Measurements from ENCODE around the gene DDTL. TPM values are rescaled to one million over a fixed set of nuclear protein-coding genes. Genes with fewer than 3 reads are reported as not detected.
"Not testable (repeated sequence)": the region's sequence is repeated elsewhere in the genome, so short reads cannot be mapped to it uniquely, and the experiment has no call there.

DDTL gene
- total RNA-seq, 2 donors from 2014 or later, result 2.4 to 3.5 TPM

DNA sequence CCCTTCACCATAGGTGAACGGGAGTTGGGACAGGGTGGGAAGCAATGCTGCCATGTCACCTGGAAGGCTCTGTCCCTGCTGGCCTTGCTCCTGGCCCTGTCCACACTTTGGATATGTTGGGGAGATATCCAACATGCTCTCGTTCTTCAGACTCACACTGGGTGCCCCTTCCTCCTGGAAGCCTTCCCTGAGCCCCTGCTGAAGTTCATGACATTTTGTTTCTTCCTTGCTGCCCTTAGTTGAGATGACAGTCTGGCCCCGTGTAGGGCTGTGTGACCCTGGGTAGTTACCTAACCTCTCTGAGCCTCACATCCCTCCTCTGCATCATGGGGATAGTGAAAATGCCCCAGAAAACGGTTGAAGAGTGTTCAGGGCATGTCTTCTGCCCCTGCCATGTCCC lies 13.2 kb upstream of the DDTL start:
- H3K4me3 Mint-ChIP-seq; ATAC-seq; H3K36me3 Mint-ChIP-seq (ENCODE audit: low read depth); DNase-seq; H3K27ac Mint-ChIP-seq; H3K27me3 Mint-ChIP-seq; H3K9me3 ChIP-seq (ENCODE audit: control insufficient read depth, low read length, poor library complexity, severe bottlenecking): not testable (repeated sequence)
- peaks cover 13% of the 10 kb centered on the region for H3K4me1 Mint-ChIP-seq

DNA sequence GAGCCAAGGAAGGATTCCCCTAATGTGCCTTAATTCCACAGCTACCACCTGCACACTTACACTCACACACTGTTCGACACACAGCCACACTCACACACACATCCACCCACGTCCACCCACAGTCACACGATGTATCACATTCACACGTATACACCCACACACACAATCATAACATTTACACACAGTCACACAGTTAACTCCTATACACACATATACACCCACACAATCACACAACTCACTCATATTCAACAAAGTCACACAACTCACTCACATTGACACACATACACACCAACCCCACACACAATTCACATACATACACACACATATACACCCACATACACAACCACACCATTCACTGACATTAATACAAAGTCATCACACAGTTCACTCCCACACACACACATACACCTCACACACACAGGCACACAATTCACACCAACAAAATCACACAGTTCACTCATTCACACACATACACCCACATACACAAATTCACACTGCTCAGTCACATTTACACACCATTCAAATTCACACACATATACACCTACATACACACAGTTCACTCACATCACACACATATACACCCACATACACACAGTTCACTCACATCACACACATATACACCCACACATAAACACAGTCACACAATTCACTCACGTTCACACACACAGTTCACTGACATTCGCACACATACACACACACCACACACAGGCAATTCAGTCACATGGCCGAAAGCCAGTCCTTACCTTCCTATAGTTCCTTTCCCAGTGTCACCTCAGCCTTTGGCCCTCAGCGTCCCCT lies 12.3 kb upstream of the DDTL start:
- ATAC-seq; H3K36me3 Mint-ChIP-seq (ENCODE audit: low read depth); H3K27me3 Mint-ChIP-seq; H3K27ac Mint-ChIP-seq; H3K4me3 Mint-ChIP-seq; H3K9me3 ChIP-seq (ENCODE audit: control insufficient read depth, low read length, poor library complexity, severe bottlenecking); DNase-seq: not testable (repeated sequence)
- H3K4me1 Mint-ChIP-seq, result peaks cover 13% of the 10 kb centered on the region

DNA sequence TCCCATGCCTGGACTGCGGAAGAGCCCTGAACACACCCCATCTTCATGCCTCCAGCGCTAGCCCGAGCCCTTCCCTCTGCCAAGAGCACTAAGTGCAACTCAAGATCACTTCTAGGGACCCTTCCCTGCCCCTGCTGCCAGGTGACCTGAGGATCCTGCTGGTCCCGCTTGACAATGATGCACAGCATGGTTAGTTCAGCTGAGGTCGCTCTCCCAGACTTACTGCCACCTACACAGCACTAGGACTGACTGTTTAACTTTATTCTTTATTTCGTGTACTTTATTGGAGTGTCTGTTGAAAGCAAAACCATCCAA lies 11.7 kb upstream of the DDTL start:
- not testable (repeated sequence) for H3K4me3 Mint-ChIP-seq; ATAC-seq; H3K27ac Mint-ChIP-seq; H3K36me3 Mint-ChIP-seq (ENCODE audit: low read depth); H3K27me3 Mint-ChIP-seq; H3K9me3 ChIP-seq (ENCODE audit: control insufficient read depth, low read length, poor library complexity, severe bottlenecking); DNase-seq
- H3K4me1 Mint-ChIP-seq, result peaks cover 13% of the 10 kb centered on the region

DNA sequence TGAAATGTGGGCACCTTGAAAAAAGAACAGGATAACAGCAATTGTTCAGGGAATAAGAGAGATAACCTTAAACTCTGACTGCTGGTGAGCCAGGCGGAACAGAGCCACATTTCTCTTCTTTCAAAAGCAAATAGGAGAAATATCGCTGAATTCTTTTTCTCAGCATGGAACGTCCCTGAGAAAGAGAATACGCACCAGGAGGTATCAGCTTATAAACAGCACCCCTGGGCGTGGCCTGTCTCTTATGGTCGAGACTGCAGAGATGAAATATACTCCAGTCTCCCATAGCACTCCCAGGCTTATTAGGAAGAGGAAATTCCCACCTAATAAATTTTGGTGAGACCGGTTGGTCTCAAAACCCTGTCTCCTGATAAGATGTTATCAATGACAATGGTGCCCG lies 10.8 kb upstream of the DDTL start:
- H3K9me3 ChIP-seq (ENCODE audit: control insufficient read depth, low read length, poor library complexity, severe bottlenecking); H3K4me3 Mint-ChIP-seq; H3K36me3 Mint-ChIP-seq (ENCODE audit: low read depth); DNase-seq; H3K27ac Mint-ChIP-seq; H3K27me3 Mint-ChIP-seq; ATAC-seq: not testable (repeated sequence)
- peaks cover 13% of the 10 kb centered on the region for H3K4me1 Mint-ChIP-seq

DNA sequence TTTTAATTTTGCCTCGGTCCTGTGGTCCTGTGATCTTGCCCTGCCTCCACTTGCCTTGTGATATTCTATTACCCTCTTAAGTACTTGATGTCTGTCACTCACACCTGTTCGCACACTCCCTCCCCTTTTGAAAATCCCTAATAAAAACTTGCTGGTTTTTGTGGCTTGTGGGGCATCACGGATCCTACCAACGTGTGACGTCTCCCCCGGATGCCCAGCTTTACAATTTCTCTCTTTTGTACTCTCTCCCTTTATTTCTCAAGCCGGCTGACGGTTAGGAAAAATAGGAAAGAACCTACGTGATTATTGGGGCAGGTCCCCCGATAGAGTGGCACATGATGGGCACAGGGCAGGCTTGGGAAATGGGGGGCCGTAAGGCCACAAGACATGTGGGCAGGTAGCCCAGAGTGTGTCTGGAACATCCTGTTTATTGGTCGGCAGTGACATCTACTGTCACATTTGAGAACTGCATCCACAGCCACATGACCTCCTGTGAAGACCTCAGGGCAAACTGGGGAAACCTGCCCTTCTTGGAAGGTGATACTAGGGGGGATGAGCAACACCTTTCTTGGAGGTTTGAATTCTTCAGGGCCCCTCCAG lies 10.3 kb upstream of the DDTL start:
- not testable (repeated sequence) for H3K27me3 Mint-ChIP-seq; H3K36me3 Mint-ChIP-seq (ENCODE audit: low read depth); H3K4me3 Mint-ChIP-seq; H3K9me3 ChIP-seq (ENCODE audit: control insufficient read depth, low read length, poor library complexity, severe bottlenecking); H3K27ac Mint-ChIP-seq
- DNase-seq (peak; percentile 40 to 74 (median 57)), ATAC-seq (peak; percentile 91)
- peaks cover 13% of the 10 kb centered on the region for H3K4me1 Mint-ChIP-seq

DNA sequence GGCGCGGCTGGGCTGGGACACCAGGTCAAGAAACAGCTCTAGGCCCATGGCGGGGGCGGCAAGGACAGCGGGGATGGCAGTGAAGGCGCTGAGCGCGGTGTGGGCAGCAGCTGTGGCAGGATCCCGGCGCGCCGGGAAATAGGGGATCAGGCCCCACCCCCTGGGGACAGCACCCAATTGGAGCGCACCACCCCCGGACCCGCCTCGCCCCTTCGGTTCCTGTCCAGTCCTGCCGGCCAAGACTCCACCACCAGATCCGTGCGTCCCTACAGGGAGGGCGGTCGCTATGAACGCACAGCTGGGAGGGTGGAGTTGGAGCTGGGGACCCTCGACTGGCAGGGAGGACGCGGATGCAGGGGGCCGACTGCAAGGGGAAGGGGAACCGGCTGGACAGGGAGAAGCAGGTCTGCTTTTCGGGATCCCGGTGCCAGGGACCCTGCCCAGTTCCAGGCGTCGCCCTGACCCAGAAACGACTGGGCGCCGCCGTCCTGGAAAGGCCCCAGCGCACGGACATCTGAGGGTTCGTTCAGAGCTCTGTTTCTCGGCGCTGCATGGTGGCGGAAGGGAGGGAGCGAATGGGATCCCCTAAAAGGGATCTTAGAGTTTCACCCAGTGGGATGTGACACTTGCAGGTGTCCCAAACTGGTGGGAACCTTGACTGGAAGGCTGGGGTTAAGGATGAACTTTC lies 5.5 kb upstream of the DDTL start, which contains the start of gene GSTT2B:
GSTT2B (minus strand) TSS at position 112 of the 688 bp plus-strand sequence; CDS start at position 48, 64 bp downstream.
- not testable (repeated sequence) for H3K9me3 ChIP-seq (ENCODE audit: control insufficient read depth, low read length, poor library complexity, severe bottlenecking); H3K4me1 Mint-ChIP-seq; H3K27ac Mint-ChIP-seq; DNase-seq; H3K4me3 Mint-ChIP-seq; ATAC-seq; H3K36me3 Mint-ChIP-seq (ENCODE audit: low read depth); H3K27me3 Mint-ChIP-seq

DNA sequence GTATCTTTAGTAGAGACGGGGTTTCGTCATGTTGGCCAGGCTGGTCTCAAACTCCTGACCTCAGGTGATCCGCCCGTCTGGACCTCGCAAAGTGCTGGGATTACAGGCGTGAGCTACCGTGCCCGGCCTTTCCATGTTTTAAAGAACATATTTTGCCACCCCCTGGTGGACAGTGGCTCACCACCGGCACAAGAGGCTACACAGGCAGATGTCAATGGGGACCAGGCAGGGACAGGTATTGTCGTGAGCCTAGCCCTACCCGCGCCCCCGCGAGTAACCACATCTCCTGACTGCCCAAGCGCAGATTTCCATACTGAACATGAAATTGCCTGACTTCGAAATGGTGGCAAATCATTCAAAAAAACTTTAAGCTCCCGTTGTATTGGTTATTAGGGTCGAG lies 594 bp upstream of the DDTL start:
- H3K9me3 ChIP-seq (ENCODE audit: control insufficient read depth, low read length, poor library complexity, severe bottlenecking); H3K27ac Mint-ChIP-seq; H3K4me3 Mint-ChIP-seq; H3K27me3 Mint-ChIP-seq; DNase-seq: not testable (repeated sequence)
- Mint-ChIP-seq H3K4me1 (peaks cover 14% of the 10 kb centered on the region), H3K36me3 (ENCODE audit: low read depth) (peaks cover 13% of the 10 kb centered on the region)
- ATAC-seq, result peak; percentile 28

DNA sequence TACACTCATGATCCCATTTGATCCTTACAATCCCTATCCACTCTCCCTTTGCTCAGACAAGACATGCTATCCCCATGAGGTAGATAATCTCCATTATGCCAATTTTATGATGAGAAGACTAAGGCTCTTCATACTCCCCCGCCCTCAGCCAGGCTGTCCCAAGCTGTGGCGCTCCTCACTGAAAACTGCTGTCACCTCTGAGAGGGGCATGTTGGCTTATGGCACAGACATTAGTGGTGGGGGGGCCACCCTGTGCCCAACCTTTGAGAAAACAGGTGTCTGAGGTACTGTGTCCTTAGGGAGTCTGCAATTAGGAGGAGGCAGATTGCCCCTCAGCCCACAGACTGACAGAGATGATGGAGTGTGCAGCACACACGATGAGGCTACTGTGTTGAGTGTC lies 2.4 kb downstream of the DDTL start:
- H3K4me3 Mint-ChIP-seq, result no peak overlapping the region
- H3K27ac Mint-ChIP-seq, result peak overlapping the region; percentile 83
- H3K36me3 Mint-ChIP-seq (ENCODE audit: low read depth), result peaks cover 13% of the 10 kb centered on the region
- H3K27me3 Mint-ChIP-seq, result no peaks in the 10 kb centered on the region
- no peaks in the 10 kb centered on the region for H3K9me3 ChIP-seq (ENCODE audit: control insufficient read depth, low read length, poor library complexity, severe bottlenecking)
- peaks cover 14% of the 10 kb centered on the region for H3K4me1 Mint-ChIP-seq
- ATAC-seq (no peak), DNase-seq (no peak)

DNA sequence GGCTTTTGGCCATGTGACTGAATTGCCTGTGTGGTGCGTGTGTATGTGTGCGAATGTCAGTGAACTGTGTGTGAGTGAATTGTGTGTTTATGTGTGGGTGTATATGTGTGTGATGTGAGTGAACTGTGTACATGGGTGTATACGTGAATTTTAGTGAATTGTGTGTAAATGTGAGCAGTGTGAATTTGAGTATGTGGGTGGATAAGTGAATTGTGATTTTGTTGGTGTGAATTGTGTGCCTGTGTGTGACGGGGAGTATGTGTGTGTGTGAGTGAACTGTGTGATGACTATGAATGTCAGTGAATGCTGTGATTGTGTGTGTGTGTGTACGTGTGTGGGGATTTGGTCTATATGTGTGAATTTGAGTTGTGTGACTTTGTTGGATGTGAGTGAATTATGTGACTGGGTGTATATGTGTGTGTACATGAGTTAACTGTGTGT lies 3.5 kb downstream of the DDTL start:
- Mint-ChIP-seq H3K27me3 (no peaks in the 10 kb centered on the region), H3K4me1 (peaks cover 14% of the 10 kb centered on the region), H3K27ac (peak overlapping the region; percentile 83), H3K36me3 (ENCODE audit: low read depth) (peaks cover 13% of the 10 kb centered on the region), H3K4me3 (peak overlapping the region; percentile 82)
- no peaks in the 10 kb centered on the region for H3K9me3 ChIP-seq (ENCODE audit: control insufficient read depth, low read length, poor library complexity, severe bottlenecking)
- DNase-seq (no peak), ATAC-seq (no peak)

DNA sequence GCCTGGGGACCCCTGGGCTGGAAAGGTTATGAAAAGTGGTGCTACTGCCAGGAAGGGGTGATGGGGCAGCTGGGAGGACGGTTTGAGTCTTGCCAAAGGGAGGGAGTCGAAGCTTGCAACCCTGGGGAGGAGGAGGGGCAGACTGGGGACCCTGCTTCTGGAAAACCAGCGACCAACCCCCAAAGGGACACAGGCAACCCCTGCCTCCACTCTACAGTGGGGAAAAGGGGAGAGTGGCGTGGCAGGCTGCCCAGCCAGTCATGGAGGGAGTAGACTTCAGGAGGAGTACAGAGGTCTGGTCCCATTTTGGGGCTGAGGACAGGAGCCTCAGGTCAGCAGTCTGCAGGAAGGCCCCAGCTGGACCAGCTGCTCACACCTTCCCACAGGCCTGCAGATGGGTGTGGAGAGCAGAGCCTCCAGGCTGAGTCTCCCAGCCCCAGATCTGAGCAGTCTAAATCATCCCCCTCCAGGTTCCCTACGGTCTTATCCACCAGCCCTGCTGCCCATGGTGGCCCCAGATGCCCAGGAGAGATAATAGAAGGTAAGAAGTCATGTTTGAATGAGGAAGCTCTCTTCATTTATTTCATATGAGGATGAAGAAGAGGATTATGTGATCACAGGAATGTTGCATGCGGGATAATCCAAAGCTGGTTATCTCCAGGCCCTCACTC lies 4.3 kb downstream of the DDTL start:
- Mint-ChIP-seq H3K4me1 (peaks cover 14% of the 10 kb centered on the region), H3K27me3 (no peaks in the 10 kb centered on the region), H3K27ac (peak overlapping the region; percentile 83), H3K36me3 (ENCODE audit: low read depth) (peaks cover 13% of the 10 kb centered on the region), H3K4me3 (peak overlapping the region; percentile 82)
- H3K9me3 ChIP-seq (ENCODE audit: control insufficient read depth, low read length, poor library complexity, severe bottlenecking), result no peaks in the 10 kb centered on the region
- DNase-seq (no peak), ATAC-seq (no peak)

DNA sequence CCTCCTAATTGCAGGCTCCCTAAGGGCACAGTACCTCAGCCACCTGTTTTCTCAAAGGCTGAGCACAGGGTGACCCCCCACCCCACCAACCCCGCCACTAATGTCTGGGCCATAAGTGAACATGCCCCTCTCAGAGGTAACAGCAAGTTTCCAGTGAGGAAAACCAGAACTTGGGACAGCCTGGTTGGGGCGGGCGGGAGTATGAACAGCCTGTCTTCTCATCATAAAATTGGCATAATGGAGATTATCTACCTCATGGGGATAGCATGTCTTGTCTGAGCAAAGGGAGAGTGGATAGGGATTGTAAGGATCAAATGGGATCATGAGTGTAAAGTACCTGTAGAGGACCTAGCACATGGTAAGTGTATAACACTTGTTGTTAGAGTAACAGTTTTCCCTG lies 5.2 kb downstream of the DDTL start:
- H3K27ac Mint-ChIP-seq; DNase-seq; H3K9me3 ChIP-seq (ENCODE audit: control insufficient read depth, low read length, poor library complexity, severe bottlenecking); ATAC-seq; H3K27me3 Mint-ChIP-seq; H3K4me3 Mint-ChIP-seq: not testable (repeated sequence)
- Mint-ChIP-seq H3K4me1 (peaks cover 14% of the 10 kb centered on the region), H3K36me3 (ENCODE audit: low read depth) (peaks cover 13% of the 10 kb centered on the region)

DNA sequence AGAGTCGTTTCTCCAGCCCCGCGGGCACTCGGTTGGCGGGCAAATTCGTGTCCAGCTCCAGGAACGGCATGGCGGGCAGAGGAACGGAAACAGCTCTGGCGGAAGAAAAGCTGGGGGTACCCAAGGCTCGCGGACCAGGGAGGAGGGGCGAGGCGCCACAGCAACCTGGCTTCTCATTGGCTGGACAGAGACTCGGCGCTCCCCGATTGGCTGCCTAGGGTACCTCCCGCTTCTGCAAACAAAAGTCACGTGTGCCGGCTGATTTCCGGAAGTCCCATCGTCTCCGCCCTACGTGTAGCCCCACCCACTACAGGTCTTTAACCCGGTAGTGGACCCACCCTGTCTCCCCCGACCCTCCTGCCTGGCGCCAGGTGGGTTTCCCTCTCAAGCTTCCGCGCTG lies 7.7 kb downstream of the DDTL start, which contains the start of gene DDT:
DDT (minus strand) TSS at position 97 of the 400 bp plus-strand sequence; CDS start at position 70, 27 bp downstream.
- peaks cover 11% of the 10 kb centered on the region for H3K36me3 Mint-ChIP-seq (ENCODE audit: low read depth)
- peaks cover 11% of the 10 kb centered on the region for H3K4me1 Mint-ChIP-seq
- not testable (repeated sequence) for H3K4me3 Mint-ChIP-seq; H3K27me3 Mint-ChIP-seq; DNase-seq; H3K27ac Mint-ChIP-seq; H3K9me3 ChIP-seq (ENCODE audit: control insufficient read depth, low read length, poor library complexity, severe bottlenecking)
- peak; percentile 97 for ATAC-seq

DNA sequence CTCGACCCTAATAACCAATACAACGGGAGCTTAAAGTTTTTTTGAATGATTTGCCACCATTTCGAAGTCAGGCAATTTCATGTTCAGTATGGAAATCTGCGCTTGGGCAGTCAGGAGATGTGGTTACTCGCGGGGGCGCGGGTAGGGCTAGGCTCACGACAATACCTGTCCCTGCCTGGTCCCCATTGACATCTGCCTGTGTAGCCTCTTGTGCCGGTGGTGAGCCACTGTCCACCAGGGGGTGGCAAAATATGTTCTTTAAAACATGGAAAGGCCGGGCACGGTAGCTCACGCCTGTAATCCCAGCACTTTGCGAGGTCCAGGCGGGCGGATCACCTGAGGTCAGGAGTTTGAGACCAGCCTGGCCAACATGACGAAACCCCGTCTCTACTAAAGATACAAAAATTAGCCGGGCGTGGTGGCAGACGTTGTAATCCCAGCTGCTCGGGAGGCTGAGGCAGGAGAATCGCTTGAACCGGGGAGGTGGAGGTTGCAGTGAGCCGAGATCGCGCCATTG lies 8.2 kb downstream of the DDTL start:
- DNase-seq, H3K27ac Mint-ChIP-seq: not testable (repeated sequence)

More for the DNA sequence above, 8.2 kb downstream of the DDTL start:
- H3K4me1 Mint-ChIP-seq; H3K27me3 Mint-ChIP-seq; H3K9me3 ChIP-seq (ENCODE audit: control insufficient read depth, low read length, poor library complexity, severe bottlenecking); H3K4me3 Mint-ChIP-seq; H3K36me3 Mint-ChIP-seq (ENCODE audit: low read depth): not testable (repeated sequence)
- peak; percentile 33 for ATAC-seq
